Measurements from ENCODE around the gene NDUFB7.
"Not testable (repeated sequence)": the region's sequence is repeated elsewhere in the genome, so short reads cannot be mapped to it uniquely, and the experiment has no call there.

The NDUFB7 gene

DNA sequence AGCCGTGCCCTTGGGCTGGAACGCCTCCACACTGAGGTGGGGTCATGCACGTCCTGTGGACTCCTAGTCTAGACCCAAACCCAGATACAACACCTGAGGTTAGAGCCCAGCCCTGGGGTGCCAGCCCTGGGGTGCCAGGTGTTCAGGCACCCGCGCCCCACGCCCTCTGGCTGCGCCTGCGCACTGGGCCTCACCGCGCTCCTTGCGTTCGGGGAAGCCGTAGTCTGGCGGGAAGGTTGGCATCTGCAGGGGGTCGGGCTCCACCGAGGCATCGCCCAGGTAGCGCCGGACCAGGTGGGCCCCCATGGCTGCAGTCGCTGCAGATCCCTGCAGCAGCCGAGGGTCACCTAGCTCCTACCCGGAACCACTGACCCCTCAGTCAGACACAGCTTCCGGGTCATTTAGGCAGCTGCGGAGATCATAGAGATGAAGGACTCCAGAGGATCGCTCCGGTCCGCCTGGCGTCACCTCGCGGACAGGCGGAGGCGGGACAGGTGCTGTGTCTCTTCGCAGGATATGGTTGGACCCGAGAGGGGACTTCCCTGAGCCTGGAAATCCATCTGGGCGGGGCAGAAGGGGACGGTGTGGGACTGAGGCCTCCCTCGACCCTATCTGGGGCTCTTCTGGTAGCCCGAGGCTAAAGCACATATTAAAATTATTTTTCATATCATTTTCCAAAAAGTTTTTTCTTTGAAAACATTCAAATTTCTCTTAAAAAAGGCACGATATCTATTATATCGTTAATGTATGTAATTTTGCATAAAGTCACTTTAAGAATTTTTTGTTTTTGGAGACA lies at the start of gene NDUFB7:
NDUFB7 (minus strand) TSS at position 372 of the 796 bp plus-strand sequence; CDS start at position 306, 66 bp downstream.
- TF ChIP-seq, protein P1, sequence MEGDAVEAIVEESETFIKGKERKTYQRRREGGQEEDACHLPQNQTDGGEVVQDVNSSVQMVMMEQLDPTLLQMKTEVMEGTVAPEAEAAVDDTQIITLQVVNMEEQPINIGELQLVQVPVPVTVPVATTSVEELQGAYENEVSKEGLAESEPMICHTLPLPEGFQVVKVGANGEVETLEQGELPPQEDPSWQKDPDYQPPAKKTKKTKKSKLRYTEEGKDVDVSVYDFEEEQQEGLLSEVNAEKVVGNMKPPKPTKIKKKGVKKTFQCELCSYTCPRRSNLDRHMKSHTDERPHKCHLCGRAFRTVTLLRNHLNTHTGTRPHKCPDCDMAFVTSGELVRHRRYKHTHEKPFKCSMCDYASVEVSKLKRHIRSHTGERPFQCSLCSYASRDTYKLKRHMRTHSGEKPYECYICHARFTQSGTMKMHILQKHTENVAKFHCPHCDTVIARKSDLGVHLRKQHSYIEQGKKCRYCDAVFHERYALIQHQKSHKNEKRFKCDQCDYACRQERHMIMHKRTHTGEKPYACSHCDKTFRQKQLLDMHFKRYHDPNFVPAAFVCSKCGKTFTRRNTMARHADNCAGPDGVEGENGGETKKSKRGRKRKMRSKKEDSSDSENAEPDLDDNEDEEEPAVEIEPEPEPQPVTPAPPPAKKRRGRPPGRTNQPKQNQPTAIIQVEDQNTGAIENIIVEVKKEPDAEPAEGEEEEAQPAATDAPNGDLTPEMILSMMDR (IDR thresholded peaks at IDR 0.05; ENCODE audit: insufficient read depth, missing control alignments) = peak; percentile 92
- DNase-seq (ENCODE audit: insufficient read length, low spot score) (peak; percentile 58), FAIRE-seq (no peak)

DNA sequence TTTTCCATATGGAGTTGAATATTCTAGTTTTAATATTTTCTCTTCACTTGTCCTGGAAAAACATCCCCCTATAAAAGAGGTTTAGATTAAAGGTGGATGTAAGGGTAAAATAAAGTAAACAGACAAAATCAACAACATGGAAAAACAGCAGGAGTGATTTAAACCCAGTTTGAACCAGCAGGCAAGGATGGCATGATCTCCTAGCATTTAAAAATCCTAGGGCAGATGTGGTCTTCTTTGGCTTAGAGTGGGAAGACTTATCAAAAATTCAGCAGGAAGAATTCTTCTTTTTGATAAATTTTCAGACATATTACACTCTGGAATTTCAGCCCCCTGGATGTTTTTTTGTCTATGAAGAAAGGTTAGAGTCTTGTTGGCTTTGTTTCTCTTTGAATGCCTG lies 47.5 kb upstream of the NDUFB7 start:
- TF ChIP-seq, protein P1 (IDR thresholded peaks at IDR 0.05; ENCODE audit: insufficient read depth, missing control alignments) = no peak
- FAIRE-seq (no peak), DNase-seq (ENCODE audit: insufficient read length, low spot score) (no peak)

DNA sequence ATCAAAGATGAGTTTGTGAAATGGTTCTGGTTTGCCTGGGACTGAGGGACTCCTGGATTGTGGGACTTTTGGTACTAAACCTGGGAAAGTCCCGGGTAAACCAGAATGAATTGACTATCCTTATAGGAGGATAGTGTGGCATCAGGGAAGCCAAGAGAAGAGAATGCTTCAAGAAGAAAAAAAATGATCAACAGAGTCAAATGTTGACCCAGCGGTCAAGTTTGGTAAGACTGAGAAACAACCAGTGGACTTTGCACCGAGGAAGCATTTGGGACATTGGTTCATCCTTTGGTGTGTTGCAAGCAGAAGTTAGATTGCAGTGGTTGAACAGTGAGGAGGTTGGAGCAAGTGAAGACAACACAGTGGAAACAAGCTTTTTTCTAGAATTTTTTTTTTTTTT lies 44.5 kb upstream of the NDUFB7 start:
- FAIRE-seq (no peak), DNase-seq (ENCODE audit: insufficient read length, low spot score) (no peak)
- TF ChIP-seq, protein P1 (IDR thresholded peaks at IDR 0.05; ENCODE audit: insufficient read depth, missing control alignments) = no peak

DNA sequence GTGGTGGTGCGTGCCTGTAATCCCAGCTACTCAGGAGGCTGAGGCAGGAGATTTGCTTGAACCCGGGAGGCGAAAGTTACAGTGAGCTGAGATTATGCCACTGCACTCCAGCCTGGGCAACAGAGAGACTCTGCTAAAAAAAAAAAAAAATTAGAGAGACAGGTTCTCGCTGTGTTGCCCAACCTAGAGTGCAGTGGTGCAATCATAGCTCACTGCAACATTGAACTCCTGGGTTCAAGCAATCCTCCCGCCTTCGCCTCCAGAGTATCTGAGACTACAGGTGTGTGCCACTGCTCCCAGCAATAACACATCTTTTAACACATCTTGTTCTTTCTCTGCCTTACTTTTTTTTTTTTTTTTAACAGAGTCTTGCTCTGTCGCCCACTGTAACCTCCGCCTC lies 43.8 kb upstream of the NDUFB7 start:
- DNase-seq (ENCODE audit: insufficient read length, low spot score) (no peak), FAIRE-seq (no peak)
- TF ChIP-seq, protein P1 (IDR thresholded peaks at IDR 0.05; ENCODE audit: insufficient read depth, missing control alignments) = no peak

DNA sequence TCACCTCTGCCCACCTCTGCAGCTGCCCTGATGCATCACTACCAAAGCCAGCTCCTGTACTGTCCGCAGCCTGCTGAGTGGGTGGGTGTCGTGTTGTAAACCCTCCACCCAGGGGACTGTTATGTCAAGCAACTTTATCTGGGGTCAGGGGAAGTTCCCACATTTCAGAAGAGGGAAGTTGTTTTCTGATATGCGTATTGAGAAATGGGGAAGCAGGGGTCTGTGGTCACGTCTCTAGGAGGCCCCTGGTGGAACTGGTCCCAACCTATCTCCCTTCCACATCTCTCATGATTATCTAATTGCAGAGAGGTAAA lies 42.2 kb upstream of the NDUFB7 start:
- TF ChIP-seq, protein P1 (IDR thresholded peaks at IDR 0.05; ENCODE audit: insufficient read depth, missing control alignments) = no peak
- no peak for FAIRE-seq
- DNase-seq (ENCODE audit: insufficient read length, low spot score) = no peak

DNA sequence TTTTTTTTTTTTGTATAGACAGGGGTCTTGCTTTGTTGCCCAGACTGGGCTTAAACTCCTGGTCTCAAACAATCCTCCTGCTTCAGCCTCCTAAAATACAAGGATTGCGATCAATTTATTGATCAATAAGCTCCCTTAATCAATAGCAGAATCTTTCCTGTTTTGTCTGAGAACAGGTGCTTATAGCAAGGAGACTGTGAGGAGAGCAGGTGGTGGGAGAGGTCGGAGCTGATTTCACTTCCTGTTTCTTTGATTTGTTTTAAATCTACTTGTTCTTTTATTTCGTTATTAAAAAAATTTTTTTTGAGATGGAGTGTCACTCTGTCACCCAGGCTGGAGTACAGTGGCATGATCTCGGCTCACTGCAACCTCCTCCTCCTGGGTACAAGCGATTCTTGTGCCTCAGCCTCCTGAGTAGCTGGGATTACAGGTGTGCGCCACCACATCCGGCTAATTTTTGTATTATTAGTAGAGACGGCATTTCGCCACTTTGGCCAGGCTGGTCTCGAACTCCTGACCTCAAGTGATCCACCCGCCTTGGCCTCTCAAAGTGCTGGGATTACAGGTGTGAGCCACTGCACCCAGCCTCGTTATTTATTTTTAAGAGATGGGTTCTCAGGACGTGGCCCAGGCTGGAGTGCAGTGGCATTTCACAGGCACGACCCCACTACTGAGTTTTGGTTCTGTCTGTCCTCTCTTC lies 41.7 kb upstream of the NDUFB7 start:
- DNase-seq (ENCODE audit: insufficient read length, low spot score); FAIRE-seq: not testable (repeated sequence)

DNA sequence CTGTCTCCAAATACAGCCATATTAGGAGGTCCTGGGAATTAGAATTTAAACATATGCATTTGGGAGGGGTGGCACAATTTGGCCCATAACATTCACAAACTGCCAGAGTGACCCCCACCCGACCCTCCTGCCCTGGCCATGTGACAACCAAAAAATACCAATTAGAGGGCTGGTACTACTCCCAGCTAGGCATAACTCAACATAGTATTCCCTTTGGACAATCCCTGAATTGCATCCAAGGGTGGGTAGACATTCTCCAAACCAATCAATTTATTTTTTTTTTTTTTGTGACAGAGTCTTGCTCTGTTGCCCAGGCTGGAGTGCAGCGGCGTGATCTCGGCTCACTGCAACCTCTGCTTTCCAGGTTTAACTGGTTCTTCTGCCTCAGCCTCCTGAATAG lies 40.8 kb upstream of the NDUFB7 start:
- no peak for FAIRE-seq
- TF ChIP-seq, protein P1 (IDR thresholded peaks at IDR 0.05; ENCODE audit: insufficient read depth, missing control alignments) = no peak
- DNase-seq (ENCODE audit: insufficient read length, low spot score) = no peak

DNA sequence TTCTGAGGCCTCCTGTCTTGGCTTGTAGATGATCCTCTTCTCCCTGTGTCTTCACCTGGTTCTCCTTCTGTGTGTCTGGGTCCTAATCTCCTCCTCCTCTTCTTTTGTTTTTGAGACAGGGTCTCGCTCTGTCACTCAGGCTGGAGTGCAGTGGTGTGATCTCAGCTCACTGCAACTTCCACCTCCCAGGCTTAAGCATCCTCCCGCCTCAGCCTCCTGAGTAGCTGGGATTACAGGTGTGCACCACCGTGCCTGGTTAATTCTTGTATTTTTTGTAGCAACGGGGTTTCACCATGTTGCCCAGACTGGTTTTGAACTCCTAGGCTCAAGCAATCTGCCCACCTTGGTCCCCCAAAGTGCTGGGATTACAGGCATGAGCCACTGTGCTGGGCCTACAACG lies 40.4 kb upstream of the NDUFB7 start:
- not testable (repeated sequence) for FAIRE-seq; DNase-seq (ENCODE audit: insufficient read length, low spot score)

Data from D721Med (cell line).